Glomerular visceral epithelial cell (primary cell): Measurements from ENCODE around the gene S100B.
"Not testable (repeated sequence)": the region's sequence is repeated elsewhere in the genome, so short reads cannot be mapped to it uniquely, and the experiment has no call there.

Experiments
- DNase-seq: peaks from one replicate; pipeline ENCODE4 v3.0.0-alpha.2; 2016; ENCODE audit errors: extremely low spot score

Gene S100B

GRCh38 chr21:46600978-46601377 lies 3.9 kb downstream of the S100B start:
- no peak for DNase-seq

GRCh38 chr21:46600305-46600704 lies 4.6 kb downstream of the S100B start:
- DNase-seq = no peak

GRCh38 chr21:46598581-46599572 lies 6.0 kb downstream of the S100B start:
- DNase-seq = peak; percentile 63

GRCh38 chr21:46597896-46598343 lies 7.0 kb downstream of the S100B start:
- DNase-seq = no peak

- no peak for DNase-seq
Observed at GRCh38 chr21:46597031-46597430, 7.9 kb downstream of the S100B start.

GRCh38 chr21:46596201-46596600 lies 8.7 kb downstream of the S100B start:
- no peak for DNase-seq

- DNase-seq = no peak
Observed at GRCh38 chr21:46594276-46594675, 10.6 kb downstream of the S100B start.

GRCh38 chr21:46585191-46585953 lies 19.5 kb downstream of the S100B start:
- no peak for DNase-seq

- no peak for DNase-seq
Observed at GRCh38 chr21:46581780-46582307, 23.0 kb downstream of the S100B start.

- DNase-seq = not testable (repeated sequence)
Observed at GRCh38 chr21:46579394-46579793, 25.5 kb downstream of the S100B start.

GRCh38 chr21:46577786-46578185 lies 27.1 kb downstream of the S100B start:
- DNase-seq = not testable (repeated sequence)

- DNase-seq = no peak
Observed at GRCh38 chr21:46572850-46573249, 32.0 kb downstream of the S100B start.

- no peak for DNase-seq
Observed at GRCh38 chr21:46570631-46571030, 34.3 kb downstream of the S100B start.

- DNase-seq = no peak
Observed at GRCh38 chr21:46570119-46570518, 34.8 kb downstream of the S100B start.

GRCh38 chr21:46569081-46569480 lies 35.8 kb downstream of the S100B start:
- DNase-seq = no peak

- no peak for DNase-seq
Observed at GRCh38 chr21:46568562-46568961, 36.3 kb downstream of the S100B start.

GRCh38 chr21:46567348-46567747 lies 37.5 kb downstream of the S100B start:
- DNase-seq = no peak

- DNase-seq = no peak
Observed at GRCh38 chr21:46564391-46564790, 40.5 kb downstream of the S100B start.

- peak; percentile 15 for DNase-seq
Observed at GRCh38 chr21:46562964-46563607, 41.8 kb downstream of the S100B start.

- no peak for DNase-seq
Observed at GRCh38 chr21:46562472-46562871, 42.4 kb downstream of the S100B start.

GRCh38 chr21:46561445-46562090 lies 43.3 kb downstream of the S100B start:
- DNase-seq = no peak
